HG03457 (cell line): ENCODE data around the gene LORICRIN.

Experiments used
- ATAC-seq: cut with Tn5 transposase; IDR thresholded peaks from one replicate; pipeline ENCODE4 v1.9.1; 2021; ENCODE audit warnings: moderate number of reproducible peaks; ENCODE audit not compliant: unreplicated experiment

Gene LORICRIN

GRCh38 chr1:153248176-153248879 is 11.2 kb upstream of the LORICRIN start:
- ATAC-seq = no peak

DNA sequence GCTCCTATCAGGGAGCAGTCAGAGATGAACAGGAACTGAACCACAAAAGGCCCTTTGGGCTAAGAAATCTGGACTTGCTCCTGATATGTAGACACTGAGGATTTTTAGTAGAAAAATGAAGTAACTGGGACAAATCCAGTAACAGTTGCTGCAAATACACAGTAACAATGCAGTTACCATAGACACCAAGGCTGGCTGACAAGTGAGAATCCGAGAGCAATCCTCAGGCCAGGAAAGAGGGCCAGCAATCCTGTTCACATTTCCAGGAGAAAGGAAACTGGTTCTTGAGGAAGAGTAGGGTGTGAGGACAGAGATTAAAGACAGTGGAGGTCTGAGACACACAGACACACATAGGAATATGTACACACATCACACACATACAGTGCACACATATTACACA is 9.3 kb upstream of the LORICRIN start:
- no peak for ATAC-seq

- ATAC-seq = no peak
These were observed 8.4 kb upstream of the LORICRIN start for GRCh38 chr1:153251087-153251486.

GRCh38 chr1:153251562-153251961 is 7.9 kb upstream of the LORICRIN start:
- no peak for ATAC-seq

GRCh38 chr1:153251988-153252387 is 7.5 kb upstream of the LORICRIN start:
- ATAC-seq = no peak

GRCh38 chr1:153253076-153253475 is 6.4 kb upstream of the LORICRIN start:
- ATAC-seq = no peak

GRCh38 chr1:153253693-153254092 is 5.8 kb upstream of the LORICRIN start:
- ATAC-seq = no peak

- no peak for ATAC-seq
These were observed 1.2 kb downstream of the LORICRIN start for GRCh38 chr1:153260585-153261280.

DNA sequence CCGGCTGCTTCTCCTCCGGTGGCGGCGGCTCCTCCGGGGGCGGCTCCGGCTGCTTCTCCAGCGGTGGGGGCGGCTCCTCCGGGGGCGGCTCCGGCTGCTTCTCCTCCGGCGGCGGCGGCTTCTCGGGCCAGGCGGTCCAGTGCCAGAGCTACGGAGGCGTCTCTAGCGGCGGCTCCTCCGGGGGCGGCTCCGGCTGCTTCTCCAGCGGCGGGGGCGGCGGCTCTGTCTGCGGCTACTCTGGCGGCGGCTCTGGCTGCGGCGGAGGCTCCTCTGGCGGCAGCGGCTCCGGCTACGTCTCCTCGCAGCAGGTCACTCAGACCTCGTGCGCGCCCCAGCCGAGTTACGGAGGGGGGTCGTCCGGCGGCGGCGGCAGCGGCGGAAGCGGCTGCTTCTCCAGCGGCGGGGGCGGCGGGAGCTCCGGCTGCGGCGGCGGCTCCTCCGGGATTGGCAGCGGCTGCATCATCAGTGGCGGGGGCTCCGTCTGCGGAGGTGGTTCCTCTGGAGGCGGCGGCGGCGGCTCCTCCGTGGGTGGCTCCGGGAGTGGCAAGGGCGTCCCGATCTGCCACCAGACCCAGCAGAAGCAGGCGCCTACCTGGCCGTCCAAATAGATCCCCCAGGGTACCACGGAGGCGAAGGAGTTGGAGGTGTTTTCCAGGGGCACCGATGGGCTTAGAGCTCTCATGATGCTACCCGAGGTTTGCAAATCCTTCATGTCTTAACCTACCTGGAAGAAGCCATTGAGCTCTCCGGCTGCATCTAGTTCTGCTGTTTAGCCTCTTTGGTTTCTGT is 2.0 kb downstream of the LORICRIN start:
- ATAC-seq = no peak

DNA sequence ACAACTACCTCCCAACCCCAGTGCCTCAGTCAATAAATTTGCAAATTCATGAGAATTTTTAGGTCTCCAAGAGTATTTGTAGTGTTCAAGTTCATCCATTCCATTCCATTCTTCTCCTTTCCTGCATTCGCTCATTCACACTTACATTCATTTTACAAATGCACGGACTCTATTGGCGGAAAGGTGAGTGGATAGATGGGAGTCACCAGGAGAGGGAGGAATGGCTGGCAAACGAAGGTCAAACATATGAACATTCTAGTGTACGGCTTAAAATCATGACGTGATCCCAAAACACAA is 2.5 kb downstream of the LORICRIN start:
- ATAC-seq = no peak

GRCh38 chr1:153262462-153263157 is 3.1 kb downstream of the LORICRIN start:
- ATAC-seq = peak; percentile 37

- ATAC-seq = no peak
These were observed 6.0 kb downstream of the LORICRIN start for GRCh38 chr1:153265457-153265856.

- no peak for ATAC-seq
These were observed 12.2 kb downstream of the LORICRIN start for GRCh38 chr1:153271711-153272110.

DNA sequence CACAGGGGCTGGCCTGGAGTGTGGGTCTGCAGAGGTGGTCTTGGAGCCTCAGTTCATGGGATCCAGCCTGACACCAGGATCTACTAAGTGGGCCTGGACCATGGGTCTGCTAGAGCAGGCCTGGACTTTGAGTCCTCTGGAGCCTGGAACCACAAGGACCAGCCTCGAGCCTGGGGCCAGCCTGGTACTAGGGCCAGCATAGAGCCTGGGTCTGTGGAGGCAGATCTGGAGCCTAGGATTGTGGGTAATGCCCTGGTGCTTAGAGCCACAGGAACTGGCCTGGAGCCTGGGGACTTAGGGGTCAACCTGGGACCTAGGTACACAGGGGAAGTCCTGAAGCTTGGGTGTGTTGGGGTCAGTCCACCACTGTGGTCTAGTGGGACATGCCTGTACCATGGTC is 12.7 kb downstream of the LORICRIN start:
- no peak for ATAC-seq

GRCh38 chr1:153277852-153278251 is 18.4 kb downstream of the LORICRIN start:
- peak; percentile 71 for ATAC-seq

GRCh38 chr1:153288634-153289275 is 29.3 kb downstream of the LORICRIN start:
- ATAC-seq = no peak

DNA sequence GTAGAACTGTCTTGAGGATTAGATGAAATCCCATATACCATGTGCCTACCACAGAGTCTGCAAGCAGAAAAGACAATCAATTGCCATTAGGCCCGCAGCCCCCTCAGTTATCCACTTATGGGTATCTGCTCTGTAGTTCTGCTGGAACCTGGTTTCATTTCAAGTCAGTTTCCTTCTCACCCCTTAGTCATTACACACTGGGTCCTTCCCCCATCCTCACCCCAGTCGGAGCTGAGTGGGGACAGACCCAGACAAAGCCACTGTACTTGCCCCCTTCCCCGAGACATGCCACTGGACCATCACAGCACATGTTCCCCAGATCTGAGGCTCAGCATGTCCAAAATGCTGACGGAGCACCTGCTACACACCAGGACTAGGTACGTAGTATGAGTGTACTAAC is 32.0 kb downstream of the LORICRIN start:
- ATAC-seq = no peak

DNA sequence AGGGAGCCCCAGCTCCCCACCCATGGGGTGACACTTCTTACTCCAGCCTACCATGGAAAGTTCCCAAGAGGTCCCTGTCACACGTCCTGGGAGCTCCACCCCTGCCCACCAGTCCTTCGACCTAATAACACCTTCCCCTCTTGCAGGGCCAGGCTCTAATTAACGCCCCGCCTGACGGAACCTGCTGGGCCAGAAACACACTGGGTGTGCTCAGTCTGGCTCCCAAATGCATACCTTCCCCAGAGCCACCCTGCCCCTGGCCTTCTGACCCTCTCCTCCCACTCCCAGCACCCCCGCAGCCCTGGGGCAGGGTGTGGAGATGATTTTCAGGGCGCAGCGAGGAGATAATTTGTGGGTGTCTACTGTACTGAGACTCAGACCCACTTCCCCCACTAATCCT is 32.7 kb downstream of the LORICRIN start:
- ATAC-seq = no peak

GRCh38 chr1:153292740-153293479 is 33.4 kb downstream of the LORICRIN start:
- ATAC-seq = no peak

GRCh38 chr1:153293480-153293775 is 33.9 kb downstream of the LORICRIN start:
- ATAC-seq = no peak
